Measurements from ENCODE around the gene ERAL1. TPM values are rescaled to one million over a fixed set of nuclear protein-coding genes. Genes with fewer than 3 reads are reported as not detected.
A peak's percentile ranks its signal among the peaks of the same experiment; 100 is the strongest.

Gene ERAL1
- total and polyA plus RNA-seq, 2 donors (not counting 1 experiment from before 2014, with no cell fraction given): 35.9 to 45.7 TPM

- no peak overlapping the region for H3K4me3 ChIP-seq (ENCODE audit: control extremely low read depth in 1 of 5, extremely low read depth in 1 of 5, insufficient read depth in 1 of 5, low read depth in 2 of 5, low read length in 4 of 5)
- peak overlapping the region; percentile 63 for H3K27ac Mint-ChIP-seq
- peaks cover 5% of the 10 kb centered on the region for H4K20me1 ChIP-seq (ENCODE audit: control insufficient read depth, insufficient read depth, low read length, poor library complexity, severe bottlenecking)
- H3K9me3 Mint-ChIP-seq (ENCODE audit: insufficient read depth): no peaks in the 10 kb centered on the region
- H3K4me1 Mint-ChIP-seq: peaks cover 34% of the 10 kb centered on the region
- DNase-seq (no peak), ATAC-seq (ENCODE audit: low read depth) (no peak)
- H3K9ac ChIP-seq (ENCODE audit: low read length): no peak overlapping the region
- H2AFZ ChIP-seq (ENCODE audit: insufficient read depth, low read depth, low read length, poor library complexity, severe bottlenecking): no peak overlapping the region
- ChIA-PET POLR2A (interaction anchor here (0.6 kb wide), 2 partner anchors 24 to 44 kb away, joined by 7 to 10 read pairs; no protein-coding TSS in a partner anchor), CTCF (interaction anchor here (0.8 to 0.9 kb wide), 2 partner anchors 44 to 81 kb away, joined by 5 read pairs; no protein-coding TSS in a partner anchor)
- intact Hi-C loops (cut with micrococcal nuclease): no loop called here
- H3K4me3 Mint-ChIP-seq: no peak overlapping the region
- H3K4me1 ChIP-seq (ENCODE audit: control insufficient read depth in 2 of 2, insufficient read depth in 2 of 2, low read length in 2 of 2): peaks cover 12 to 14% of the 10 kb centered on the region in 2 donors
- peaks cover 2 to 4% of the 10 kb centered on the region in 2 experiments for H3K36me3 ChIP-seq (replicated peaks in 1 of 2; ENCODE audit: control extremely low read depth in 1 of 2, control insufficient read depth in 1 of 2, extremely low read depth in 1 of 2, insufficient read depth in 2 of 2, low read length in 1 of 2)
- H3K4me2 ChIP-seq (replicated peaks; ENCODE audit: low read depth, low read length, poor library complexity, severe bottlenecking): no peak overlapping the region
- H3K79me2 ChIP-seq (ENCODE audit: control insufficient read depth, insufficient read depth, low read length): peaks cover 80% of the 10 kb centered on the region
- no peaks in the 10 kb centered on the region for H3K27me3 ChIP-seq (replicated peaks in 1 of 4; ENCODE audit: control extremely low read depth in 1 of 4, control insufficient read depth in 3 of 4, insufficient read depth in 4 of 4, low read length in 3 of 4)
- H3K27me3 Mint-ChIP-seq: no peaks in the 10 kb centered on the region
- 78% methylated on average over 1 of the region's 2 CpGs for WGBS (ENCODE audit: insufficient coverage)
- no peaks in the 10 kb centered on the region for H3K9me3 ChIP-seq (ENCODE audit: control extremely low read depth in 1 of 3, control insufficient read depth in 2 of 3, insufficient read depth in 1 of 3, low read length in 2 of 3)
- TF ChIP-seq CTCF (IDR thresholded peaks at IDR 0.05) (no peak), EZH2 (IDR thresholded peaks at IDR 0.05; ENCODE audit: borderline replicate concordance, insufficient read depth, low read depth, low read length, poor library complexity, severe bottlenecking) (no peak)
- peak overlapping the region in 1 of 2 donors; percentile 11 for H3K27ac ChIP-seq (ENCODE audit: low read length in 2 of 2)
Measured at GRCh38 chr17:28807925-28808634, 46.7 kb upstream of the ERAL1 start.

GRCh38 chr17:28810437-28810836, 44.4 kb upstream of the ERAL1 start:
- TF ChIP-seq EZH2 (IDR thresholded peaks at IDR 0.05; ENCODE audit: borderline replicate concordance, insufficient read depth, low read depth, low read length, poor library complexity, severe bottlenecking) (no peak), CTCF (IDR thresholded peaks at IDR 0.05) (no peak)
- H3K9me3 Mint-ChIP-seq (ENCODE audit: insufficient read depth): no peaks in the 10 kb centered on the region
- H3K27me3 ChIP-seq (replicated peaks in 1 of 4; ENCODE audit: control extremely low read depth in 1 of 4, control insufficient read depth in 3 of 4, insufficient read depth in 4 of 4, low read length in 3 of 4): no peaks in the 10 kb centered on the region
- ChIA-PET POLR2A (no interaction called here), CTCF (interaction anchor here (0.8 to 2.7 kb wide), 6 partner anchors 10 to 138 kb away, joined by 3 to 18 read pairs (median 4); no protein-coding TSS in a partner anchor)
- no peak overlapping the region for H3K4me2 ChIP-seq (replicated peaks; ENCODE audit: low read depth, low read length, poor library complexity, severe bottlenecking)
- H3K4me1 ChIP-seq (ENCODE audit: control insufficient read depth in 2 of 2, insufficient read depth in 2 of 2, low read length in 2 of 2): peaks cover 12 to 16% of the 10 kb centered on the region in 2 donors
- peak overlapping the region; percentile 23 for H3K4me3 Mint-ChIP-seq
- ATAC-seq (ENCODE audit: low read depth) (no peak), DNase-seq (no peak)
- H3K36me3 ChIP-seq (replicated peaks in 1 of 2; ENCODE audit: control extremely low read depth in 1 of 2, control insufficient read depth in 1 of 2, extremely low read depth in 1 of 2, insufficient read depth in 2 of 2, low read length in 1 of 2): peaks cover 2% of the 10 kb centered on the region in 2 experiments
- no CpG with 5 or more reads among the region's 1 CpG for whole genome bisulfite sequencing (ENCODE audit: insufficient coverage)
- H2AFZ ChIP-seq (ENCODE audit: insufficient read depth, low read depth, low read length, poor library complexity, severe bottlenecking): no peak overlapping the region
- peaks cover 36% of the 10 kb centered on the region for H3K4me1 Mint-ChIP-seq
- intact Hi-C loops (cut with micrococcal nuclease): no loop called here
- H4K20me1 ChIP-seq (ENCODE audit: control insufficient read depth, insufficient read depth, low read length, poor library complexity, severe bottlenecking): peaks cover 5% of the 10 kb centered on the region
- peaks cover 80% of the 10 kb centered on the region for H3K79me2 ChIP-seq (ENCODE audit: control insufficient read depth, insufficient read depth, low read length)
- no peak overlapping the region for H3K27ac Mint-ChIP-seq
- no peak overlapping the region for H3K27ac ChIP-seq (ENCODE audit: low read length in 2 of 2)
- no peaks in the 10 kb centered on the region for H3K9me3 ChIP-seq (ENCODE audit: control extremely low read depth in 1 of 3, control insufficient read depth in 2 of 3, insufficient read depth in 1 of 3, low read length in 2 of 3)
- H3K4me3 ChIP-seq (ENCODE audit: control extremely low read depth in 1 of 5, extremely low read depth in 1 of 5, insufficient read depth in 1 of 5, low read depth in 2 of 5, low read length in 4 of 5): no peak overlapping the region
- H3K27me3 Mint-ChIP-seq: no peaks in the 10 kb centered on the region
- no peak overlapping the region for H3K9ac ChIP-seq (ENCODE audit: low read length)
